Measurements from ENCODE around the gene C2orf74. TPM values are rescaled to one million over a fixed set of nuclear protein-coding genes. Genes with fewer than 3 reads are reported as not detected.

Gene C2orf74
- total RNA-seq, 1 donor from 2014 or later = 5.6 TPM

GRCh38 chr2:61173116-61173515 lies 11.1 kb downstream of the C2orf74 start:
- Mint-ChIP-seq H3K27ac (ENCODE audit: unreplicated experiment) (no peak overlapping the region), H3K4me1 (ENCODE audit: low read depth) (peaks cover 11% of the 10 kb centered on the region), H3K27me3 (ENCODE audit: low read depth) (no peaks in the 10 kb centered on the region), H3K9me3 (ENCODE audit: low read depth) (no peaks in the 10 kb centered on the region), H3K36me3 (ENCODE audit: low read depth) (no peaks in the 10 kb centered on the region), H3K4me3 (ENCODE audit: unreplicated experiment) (no peak overlapping the region)
- no peak for DNase-seq (ENCODE audit: low spot score)
- TF ChIP-seq, protein P1, sequence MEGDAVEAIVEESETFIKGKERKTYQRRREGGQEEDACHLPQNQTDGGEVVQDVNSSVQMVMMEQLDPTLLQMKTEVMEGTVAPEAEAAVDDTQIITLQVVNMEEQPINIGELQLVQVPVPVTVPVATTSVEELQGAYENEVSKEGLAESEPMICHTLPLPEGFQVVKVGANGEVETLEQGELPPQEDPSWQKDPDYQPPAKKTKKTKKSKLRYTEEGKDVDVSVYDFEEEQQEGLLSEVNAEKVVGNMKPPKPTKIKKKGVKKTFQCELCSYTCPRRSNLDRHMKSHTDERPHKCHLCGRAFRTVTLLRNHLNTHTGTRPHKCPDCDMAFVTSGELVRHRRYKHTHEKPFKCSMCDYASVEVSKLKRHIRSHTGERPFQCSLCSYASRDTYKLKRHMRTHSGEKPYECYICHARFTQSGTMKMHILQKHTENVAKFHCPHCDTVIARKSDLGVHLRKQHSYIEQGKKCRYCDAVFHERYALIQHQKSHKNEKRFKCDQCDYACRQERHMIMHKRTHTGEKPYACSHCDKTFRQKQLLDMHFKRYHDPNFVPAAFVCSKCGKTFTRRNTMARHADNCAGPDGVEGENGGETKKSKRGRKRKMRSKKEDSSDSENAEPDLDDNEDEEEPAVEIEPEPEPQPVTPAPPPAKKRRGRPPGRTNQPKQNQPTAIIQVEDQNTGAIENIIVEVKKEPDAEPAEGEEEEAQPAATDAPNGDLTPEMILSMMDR (IDR thresholded peaks at IDR 0.05) = no peak

- H3K9me3 Mint-ChIP-seq (ENCODE audit: low read depth) = no peaks in the 10 kb centered on the region
- no peaks in the 10 kb centered on the region for H3K27me3 Mint-ChIP-seq (ENCODE audit: low read depth)
- no peak overlapping the region for H3K27ac Mint-ChIP-seq (ENCODE audit: unreplicated experiment)
- H3K36me3 Mint-ChIP-seq (ENCODE audit: low read depth) = no peaks in the 10 kb centered on the region
- H3K4me1 Mint-ChIP-seq (ENCODE audit: low read depth) = peaks cover 31% of the 10 kb centered on the region
- TF ChIP-seq, protein P1 (IDR thresholded peaks at IDR 0.05) = no peak
- DNase-seq (ENCODE audit: low spot score) = no peak
- no peak overlapping the region for H3K4me3 Mint-ChIP-seq (ENCODE audit: unreplicated experiment)
Observed at GRCh38 chr2:61175036-61175435, 13.0 kb downstream of the C2orf74 start.

DNA sequence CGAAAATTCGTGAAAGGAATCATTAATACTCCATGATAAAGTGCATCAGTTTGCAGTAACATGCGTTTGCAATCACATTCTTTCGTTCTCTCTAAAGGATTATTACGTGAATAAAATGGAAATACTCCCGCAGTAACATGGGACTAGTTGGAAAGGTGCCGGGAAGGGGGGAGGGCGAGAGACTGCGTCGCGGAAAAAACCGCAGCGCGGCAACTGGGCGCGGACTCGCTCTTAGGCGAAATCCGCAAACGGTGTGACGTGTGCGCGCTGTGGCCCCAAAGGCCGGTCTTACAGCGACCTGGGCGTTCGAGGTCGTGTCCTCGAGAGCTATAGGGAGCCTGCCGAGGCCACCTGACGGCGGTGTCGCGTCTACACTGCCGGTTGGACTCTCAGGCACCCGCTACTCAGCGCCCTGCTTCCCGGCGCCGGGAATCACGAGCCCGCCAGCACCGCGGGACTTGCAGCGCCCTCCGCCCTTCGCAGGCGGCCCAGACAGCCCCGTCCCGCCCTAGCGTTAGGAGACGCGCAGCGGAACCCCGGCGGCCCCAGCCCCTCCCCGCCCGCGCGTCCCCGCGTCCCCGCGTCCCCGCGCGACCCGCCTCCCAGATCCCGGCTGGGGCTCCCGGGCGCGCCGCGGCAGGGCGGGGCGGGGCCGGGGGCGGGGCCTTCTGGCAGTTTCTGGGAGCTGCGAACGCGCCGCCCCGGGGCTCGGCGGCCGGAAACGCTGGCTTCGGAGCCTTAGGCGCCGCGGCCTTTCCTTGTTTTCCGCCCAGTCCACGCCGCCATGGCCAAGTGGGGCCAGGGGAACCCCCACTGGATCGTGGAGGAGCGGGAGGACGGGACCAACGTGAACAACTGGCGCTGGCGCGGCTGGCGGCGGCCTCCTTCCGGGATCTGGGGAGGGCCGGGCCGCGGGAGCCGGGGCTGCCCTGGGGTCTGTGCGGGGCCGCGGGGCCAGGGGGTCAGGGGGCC lies 15.1 kb downstream of the C2orf74 start:
- Mint-ChIP-seq H3K9me3 (ENCODE audit: low read depth) (no peaks in the 10 kb centered on the region), H3K36me3 (ENCODE audit: low read depth) (peaks cover 3% of the 10 kb centered on the region), H3K27me3 (ENCODE audit: low read depth) (no peaks in the 10 kb centered on the region), H3K4me1 (ENCODE audit: low read depth) (peaks cover 51% of the 10 kb centered on the region), H3K4me3 (ENCODE audit: unreplicated experiment) (peak overlapping the region; percentile 82), H3K27ac (ENCODE audit: unreplicated experiment) (peak overlapping the region; percentile 90)
- TF ChIP-seq, protein P1 (IDR thresholded peaks at IDR 0.05) = peak; percentile 44
- peak; percentile 96 for DNase-seq (ENCODE audit: low spot score)

- peaks cover 57% of the 10 kb centered on the region for H3K4me1 Mint-ChIP-seq (ENCODE audit: low read depth)
- H3K4me3 Mint-ChIP-seq (ENCODE audit: unreplicated experiment) = peak overlapping the region; percentile 75
- peak overlapping the region; percentile 94 for H3K27ac Mint-ChIP-seq (ENCODE audit: unreplicated experiment)
- TF ChIP-seq, protein P1 (IDR thresholded peaks at IDR 0.05) = no peak
- H3K36me3 Mint-ChIP-seq (ENCODE audit: low read depth) = peaks cover 8% of the 10 kb centered on the region
- H3K27me3 Mint-ChIP-seq (ENCODE audit: low read depth) = no peaks in the 10 kb centered on the region
- H3K9me3 Mint-ChIP-seq (ENCODE audit: low read depth) = no peaks in the 10 kb centered on the region
- DNase-seq (ENCODE audit: low spot score) = no peak
Observed at GRCh38 chr2:61177727-61178549, 15.9 kb downstream of the C2orf74 start.
